HG03060 (cell line): ENCODE data around the gene PLEKHM2.
"Not testable (repeated sequence)": the region's sequence is repeated elsewhere in the genome, so short reads cannot be mapped to it uniquely, and the experiment has no call there.

Source experiments
- ATAC-seq: cut with Tn5 transposase; IDR thresholded peaks from one replicate; pipeline ENCODE4 v1.9.1; 2021; ENCODE audit warnings: low read depth, moderate number of reproducible peaks; ENCODE audit not compliant: unreplicated experiment

Gene PLEKHM2

DNA sequence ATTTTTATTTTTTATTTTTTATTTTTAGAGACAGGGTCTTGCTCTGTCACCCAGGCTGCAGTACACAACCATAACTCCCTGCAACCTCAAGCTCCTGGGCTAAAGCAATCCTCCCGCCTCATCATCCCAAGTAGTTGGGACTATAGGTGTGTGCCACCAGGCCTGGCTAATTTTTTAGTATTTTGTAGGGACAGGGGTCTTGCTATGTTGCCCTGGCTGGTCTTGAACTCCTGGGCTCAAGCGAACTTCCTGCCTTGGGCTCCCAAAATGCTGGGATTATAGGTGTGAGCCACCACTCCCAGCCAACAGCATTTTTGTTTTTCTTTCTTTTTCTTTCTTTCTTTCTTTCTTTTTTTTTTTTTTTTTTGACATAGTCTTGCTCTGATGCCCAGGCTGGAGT is 14.1 kb downstream of the PLEKHM2 start:
- no peak for ATAC-seq

DNA sequence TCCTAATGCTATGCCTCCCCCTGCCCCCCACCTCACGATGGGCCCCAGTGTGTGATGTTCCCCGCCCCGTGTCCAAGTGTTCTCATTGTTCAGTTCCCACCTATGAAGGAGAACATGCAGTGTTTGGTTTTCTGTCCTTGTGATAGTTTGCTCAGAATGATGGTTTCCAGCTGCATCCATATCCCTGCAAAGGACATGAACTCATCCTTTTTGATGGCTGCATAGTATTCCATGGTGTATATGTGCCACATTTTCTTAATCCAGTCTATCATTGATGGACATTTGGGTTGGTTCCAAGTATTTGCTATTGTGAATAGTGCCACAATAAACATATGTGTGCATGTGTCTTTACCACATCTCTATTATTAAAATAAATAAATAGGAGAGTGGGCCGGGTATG is 15.2 kb downstream of the PLEKHM2 start:
- not testable (repeated sequence) for ATAC-seq

DNA sequence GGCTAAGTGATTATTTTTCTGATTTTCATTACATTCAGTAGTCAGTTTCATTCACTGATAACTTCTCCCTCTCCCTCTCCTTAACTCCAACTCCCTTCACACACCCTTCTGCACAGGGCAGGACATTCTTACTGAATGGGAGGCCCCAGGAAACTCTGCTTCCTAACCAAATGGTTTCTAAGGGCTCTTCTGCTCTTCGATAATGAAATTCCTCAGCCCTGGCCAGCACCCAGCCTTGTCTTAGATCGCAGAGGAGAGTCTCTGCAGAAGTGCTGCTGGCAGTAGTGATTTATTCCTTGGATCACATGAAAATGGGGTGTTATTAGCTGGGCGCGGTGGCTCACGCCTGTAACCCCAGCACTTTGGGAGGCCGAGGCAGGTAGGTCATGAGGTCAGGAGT is 16.4 kb downstream of the PLEKHM2 start:
- ATAC-seq = no peak

DNA sequence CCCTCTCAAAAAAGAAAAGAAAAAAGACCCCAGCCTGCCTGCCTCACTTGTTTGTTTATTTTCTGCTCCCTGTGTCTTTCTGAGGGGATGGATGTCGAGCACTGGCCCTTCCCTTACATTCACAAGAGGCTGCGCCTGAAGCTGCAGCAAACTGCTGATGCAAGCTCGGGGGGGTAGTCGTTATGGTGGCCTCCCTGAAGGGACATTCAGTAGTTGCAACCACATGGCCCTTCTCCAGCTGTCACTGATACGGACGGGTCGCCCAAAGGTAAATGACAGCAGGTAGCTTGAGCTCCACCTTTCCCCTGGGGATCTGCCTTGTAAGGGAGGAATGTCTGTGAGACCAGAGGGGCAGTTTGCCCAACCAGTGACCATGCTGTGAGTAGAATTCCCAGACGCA is 17.7 kb downstream of the PLEKHM2 start:
- no peak for ATAC-seq

DNA sequence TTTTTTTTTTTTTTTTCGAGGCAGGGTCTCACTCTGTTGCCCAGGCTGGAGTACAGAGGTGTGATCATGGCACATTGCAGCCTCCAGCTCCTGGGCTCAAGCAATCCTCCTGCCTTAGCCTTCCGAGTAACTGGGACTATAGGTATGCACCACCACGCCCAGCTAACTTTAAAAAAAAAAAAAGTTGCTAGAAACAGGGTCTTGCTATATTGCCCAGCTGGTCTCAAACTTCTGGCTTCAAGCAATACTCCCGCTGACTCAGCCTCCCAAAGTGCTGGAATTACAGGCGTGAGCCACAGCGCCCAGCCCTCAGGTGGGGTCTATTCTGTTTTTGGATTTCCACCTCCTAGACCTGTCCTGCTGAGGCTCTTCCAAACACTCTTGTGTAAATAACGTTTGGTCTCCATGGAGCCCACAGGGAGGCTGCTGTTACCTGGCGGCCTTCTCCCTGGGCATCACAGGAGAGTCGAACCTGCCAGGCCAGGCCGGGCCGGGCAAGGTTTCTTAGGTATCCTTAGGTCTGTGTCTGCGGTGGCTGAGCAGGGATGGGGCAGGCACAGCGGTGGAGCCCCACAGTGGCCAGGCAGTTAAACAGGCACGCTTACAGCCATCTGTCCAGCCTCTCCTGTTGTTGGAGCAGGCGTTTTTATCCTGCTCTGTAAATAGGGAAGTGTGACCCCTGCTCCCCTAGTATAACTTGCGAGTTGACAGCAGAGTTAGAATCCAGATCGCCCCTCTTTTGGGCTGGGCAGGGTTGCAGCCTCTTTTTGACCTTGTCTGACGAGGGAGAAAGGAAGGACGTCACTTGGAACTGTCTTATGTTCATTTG is 18.8 kb downstream of the PLEKHM2 start:
- no peak for ATAC-seq

DNA sequence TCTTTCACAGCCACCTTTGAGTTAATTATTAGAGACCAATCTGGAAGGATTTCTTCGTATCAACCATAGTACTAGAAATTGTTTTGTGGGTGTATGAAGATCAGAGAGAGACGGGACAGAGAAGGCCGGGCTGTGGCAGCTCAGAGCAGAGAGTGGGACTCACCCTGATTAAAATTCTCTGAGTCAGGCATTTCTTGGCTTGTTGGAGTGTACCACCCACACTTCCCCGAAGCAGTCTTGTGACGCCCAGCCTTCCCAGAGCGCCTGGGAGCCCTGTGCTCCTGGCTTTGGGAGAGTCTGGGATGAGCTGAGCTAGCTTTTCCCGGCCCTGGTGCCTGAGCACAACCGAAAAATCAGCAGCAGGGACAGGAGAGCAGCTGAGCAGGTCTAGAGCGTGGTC is 19.4 kb downstream of the PLEKHM2 start:
- ATAC-seq = no peak

DNA sequence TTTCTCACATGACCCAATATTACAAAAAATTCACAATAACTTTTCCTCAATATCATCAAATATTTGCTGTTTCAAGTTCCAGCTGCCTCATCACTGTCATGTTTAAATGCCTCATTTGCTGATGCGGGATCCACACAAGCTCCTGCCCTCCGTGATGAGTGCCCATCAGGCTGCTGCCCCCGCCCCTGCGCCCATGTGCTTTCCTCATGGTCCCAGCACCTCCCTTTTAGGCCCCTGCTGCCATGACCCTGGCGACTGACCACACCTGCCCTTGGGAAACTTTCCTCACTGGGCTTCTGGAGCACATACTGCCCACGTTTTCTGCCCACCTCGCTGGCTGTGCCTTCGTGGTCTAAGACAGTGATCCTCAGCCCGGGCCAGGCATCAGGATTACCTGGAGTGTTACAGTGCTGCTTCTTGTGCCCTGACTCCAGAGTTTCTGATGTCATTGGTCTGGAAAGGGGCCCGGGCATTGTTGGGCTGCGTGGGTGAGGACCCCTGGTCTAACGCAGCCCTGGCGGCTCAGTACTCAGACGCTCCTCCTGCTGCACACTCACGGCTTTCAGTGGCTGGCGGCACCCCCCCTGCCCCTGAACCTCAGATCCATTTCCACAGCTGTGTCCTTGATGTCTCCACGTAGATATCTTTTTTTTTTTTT is 20.5 kb downstream of the PLEKHM2 start:
- no peak for ATAC-seq

DNA sequence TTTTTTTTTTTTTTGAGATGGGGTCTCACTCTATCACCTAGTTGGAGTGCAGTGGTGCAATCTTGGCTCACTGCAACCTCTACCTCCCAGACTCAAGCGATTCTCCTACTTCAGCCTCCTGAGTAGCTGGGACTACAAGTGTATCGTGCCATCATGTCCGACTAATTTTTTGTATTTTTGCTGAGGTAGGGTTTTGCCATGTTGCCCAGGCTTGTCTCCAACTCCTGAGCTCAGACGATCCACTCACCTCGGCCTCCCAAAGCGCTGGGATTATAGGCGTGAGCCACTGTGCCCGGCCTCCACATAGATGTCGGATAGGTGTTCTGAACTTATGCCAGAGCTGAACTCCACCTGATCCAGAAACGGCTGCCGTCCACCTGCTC is 21.1 kb downstream of the PLEKHM2 start:
- no peak for ATAC-seq

DNA sequence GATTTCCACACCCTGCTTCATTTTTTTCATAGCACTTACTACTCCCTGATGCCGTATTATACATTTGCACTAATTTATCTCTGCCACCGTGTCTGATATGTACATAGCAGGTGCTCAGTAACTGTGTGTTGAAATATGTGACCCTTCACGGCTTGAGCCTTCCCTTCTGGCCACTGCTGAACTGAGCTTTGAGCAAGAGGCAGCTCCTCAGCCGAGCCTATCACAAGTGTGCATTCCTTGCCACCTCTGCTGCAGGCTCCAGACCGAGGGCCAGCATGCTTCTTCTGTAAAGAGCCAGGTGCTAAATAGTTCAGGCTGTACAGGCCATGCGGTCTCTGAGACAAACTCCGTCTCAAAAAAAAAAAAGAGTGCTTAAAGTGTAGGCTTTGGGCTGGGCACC is 22.6 kb downstream of the PLEKHM2 start:
- ATAC-seq = no peak

DNA sequence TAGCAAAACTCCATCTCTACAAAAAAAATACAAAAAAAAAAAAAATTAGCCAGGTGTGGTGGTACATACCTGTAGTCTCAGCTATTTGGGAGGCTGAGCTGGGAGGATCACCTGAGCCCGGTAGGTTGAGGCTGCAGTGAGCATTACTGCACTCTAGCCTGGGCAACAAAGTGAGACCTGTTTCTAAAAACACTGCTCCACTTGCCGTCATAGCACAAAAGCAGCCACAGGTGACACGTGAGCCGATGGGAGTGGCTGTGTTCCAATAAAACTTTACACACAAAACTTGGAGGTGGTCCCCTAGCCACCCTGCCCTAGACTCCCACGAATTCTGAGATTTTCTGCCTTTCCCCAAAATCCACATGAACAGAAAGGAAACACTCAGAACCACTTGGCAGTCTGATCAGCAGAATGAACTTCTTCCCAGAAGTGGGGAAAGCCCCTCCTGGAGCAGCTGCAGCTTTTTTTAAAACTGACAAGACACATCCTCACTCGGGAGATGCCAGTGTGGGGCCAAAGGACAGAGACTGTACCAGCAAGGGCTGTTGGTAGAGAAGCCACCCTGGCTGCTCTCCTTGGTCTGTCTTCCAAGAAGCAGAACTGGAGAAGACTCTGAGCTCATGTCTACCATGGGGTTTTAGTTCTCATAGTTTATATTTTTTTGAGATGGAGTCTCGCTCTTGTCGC is 23.3 kb downstream of the PLEKHM2 start:
- no peak for ATAC-seq

DNA sequence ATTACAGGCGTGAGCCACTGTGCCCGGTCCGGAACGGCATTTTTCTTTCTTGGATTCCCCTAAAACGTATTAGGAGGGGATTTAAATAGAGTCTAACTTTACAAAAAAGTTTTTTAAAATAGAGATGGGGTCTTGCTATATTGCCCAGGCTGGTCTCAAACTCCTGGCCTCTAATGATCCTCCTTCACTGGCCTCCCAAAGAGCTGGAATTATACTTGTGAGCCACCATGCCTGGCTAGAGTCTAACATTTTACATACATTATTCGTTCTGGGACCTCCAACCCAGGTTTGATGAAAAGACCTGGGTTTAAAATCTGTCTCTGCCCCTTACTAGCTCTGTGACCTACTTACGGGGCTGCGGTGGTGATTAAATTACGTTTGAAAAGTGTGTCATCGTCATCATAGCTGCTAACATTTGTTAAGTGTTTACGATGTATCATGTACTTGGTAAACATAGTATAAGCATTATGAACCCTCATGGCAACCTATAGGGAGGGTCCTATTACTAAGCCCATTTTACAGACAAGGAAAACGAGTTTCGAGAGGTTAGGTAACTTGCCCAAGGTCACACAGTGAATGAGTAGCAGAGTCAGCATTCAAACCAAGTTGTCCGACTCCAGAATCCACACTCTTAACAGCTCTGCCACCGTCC is 24.5 kb downstream of the PLEKHM2 start:
- ATAC-seq = no peak

DNA sequence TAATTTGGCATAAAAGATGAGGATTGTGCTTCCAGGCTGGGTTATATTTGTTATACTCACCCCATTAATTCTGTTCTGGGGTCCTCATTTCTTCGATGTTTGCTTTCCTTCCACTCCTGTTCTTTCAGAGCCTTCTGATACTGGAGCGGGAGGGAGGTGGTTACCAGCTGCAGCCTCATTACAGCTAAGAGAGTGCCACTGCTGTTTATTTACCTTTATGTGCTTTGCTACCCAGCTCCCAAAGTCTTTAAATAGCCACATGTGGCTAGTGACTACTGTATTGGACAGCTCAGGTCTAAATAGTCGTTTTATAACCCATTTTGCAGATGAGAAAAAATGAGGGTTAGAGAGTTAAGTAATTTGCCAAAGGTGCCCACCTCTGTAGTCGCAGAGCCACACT is 25.1 kb downstream of the PLEKHM2 start:
- ATAC-seq = no peak

DNA sequence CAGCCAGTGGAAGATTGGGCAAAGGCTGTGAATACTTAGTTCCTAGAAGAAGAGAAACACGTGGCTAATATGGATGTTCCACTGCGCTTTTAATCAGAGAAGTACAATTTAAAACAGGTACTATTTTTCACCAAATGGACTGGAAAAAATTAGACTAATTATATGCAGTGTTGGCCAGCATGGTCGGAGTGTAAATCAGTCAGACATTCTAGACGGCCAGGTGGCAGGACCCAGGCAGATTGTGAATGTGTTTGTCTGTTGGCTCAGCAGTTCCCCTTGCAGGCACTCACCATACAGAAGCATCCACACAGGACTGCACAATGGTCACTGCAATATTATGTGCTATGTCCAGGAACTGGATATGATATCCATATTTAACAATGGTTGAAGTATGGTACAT is 28.0 kb downstream of the PLEKHM2 start:
- no peak for ATAC-seq

DNA sequence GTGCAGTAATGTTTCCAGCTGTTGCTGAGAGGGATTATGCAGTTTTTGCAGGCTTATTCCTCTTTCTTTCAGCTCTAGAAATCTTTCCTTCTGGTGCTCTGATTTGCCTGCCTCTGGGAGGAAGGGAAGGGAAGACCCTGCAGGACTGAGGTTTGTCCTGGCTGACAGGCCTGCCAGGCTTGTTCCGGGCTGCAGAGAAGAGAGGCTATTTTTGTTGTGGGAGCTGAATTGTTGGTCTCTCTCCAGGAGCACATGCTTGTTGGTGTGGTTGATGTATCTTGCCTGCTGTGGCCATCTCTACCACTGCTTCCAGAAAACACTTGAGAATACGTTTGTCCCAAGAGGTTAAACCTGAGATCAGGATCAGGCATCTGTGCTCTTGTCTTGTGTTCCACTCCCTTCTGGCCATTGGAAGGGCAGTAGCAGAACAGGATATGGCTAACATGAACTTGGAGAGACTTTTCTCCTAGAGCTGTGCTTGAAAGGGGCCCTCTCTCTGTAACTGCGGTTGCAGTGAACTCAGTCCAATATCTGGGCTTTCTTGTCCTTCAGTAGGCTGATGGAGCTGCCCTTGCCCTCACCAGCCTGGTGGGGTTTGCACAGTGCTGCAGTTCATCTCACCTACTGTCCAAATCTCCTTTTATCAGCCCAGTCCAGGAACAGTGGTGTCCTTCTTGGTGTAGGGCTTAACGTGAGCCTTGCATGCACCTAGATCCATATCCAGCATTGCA is 30.5 kb downstream of the PLEKHM2 start:
- no peak for ATAC-seq

DNA sequence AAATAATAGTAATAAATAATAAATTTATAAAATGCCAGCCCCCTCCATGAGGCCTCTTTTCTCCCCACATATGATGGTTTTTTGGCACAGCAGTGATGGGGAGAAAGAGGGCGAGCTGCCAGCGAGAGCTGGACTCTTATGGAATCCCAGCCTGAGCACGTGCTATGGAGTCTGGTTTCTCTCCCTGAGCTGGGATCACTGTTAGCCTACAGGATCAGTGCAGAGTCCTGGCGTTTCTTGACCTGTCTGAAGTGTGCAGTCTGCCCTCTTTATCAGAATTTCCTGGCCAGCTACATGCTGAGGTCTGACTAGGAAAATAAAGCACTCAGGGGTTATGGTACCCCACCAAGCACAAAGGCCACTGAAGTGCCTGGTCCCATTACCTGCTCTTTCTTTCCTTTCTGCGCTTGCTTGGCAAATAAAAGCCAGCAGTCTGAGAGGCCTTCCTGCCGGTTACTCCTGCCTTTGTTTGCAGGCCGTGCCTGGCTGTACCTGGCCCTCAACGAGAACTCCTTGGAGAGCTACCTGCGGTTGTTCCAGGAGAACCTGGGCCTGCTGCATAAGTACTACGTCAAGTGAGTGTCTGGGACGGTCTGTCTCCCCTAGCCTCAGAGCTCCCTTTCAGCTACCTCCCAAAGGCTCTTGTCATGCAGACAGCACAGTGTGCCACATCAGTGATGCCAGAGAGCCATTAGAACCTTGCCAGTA is 33.5 kb downstream of the PLEKHM2 start:
- no peak for ATAC-seq

DNA sequence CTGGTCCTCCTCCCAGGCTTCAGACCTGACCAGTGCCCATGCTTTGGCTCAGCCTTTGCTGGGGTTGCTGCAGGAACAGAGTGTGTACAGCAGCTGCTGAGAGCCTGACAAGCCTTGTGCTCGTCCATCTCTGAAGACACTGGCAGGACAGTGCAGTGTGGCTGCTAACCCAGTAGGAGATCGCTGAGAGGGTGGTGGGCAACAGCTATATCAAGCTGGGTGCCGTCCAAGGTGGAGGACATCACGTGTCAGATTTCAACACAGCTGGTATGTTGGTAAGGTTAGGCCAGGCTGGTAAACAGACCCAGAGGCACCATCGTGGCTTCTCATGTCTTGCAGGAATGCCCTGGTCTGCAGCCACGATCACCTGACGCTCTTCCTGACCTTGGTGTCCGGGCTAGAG is 34.1 kb downstream of the PLEKHM2 start:
- no peak for ATAC-seq

DNA sequence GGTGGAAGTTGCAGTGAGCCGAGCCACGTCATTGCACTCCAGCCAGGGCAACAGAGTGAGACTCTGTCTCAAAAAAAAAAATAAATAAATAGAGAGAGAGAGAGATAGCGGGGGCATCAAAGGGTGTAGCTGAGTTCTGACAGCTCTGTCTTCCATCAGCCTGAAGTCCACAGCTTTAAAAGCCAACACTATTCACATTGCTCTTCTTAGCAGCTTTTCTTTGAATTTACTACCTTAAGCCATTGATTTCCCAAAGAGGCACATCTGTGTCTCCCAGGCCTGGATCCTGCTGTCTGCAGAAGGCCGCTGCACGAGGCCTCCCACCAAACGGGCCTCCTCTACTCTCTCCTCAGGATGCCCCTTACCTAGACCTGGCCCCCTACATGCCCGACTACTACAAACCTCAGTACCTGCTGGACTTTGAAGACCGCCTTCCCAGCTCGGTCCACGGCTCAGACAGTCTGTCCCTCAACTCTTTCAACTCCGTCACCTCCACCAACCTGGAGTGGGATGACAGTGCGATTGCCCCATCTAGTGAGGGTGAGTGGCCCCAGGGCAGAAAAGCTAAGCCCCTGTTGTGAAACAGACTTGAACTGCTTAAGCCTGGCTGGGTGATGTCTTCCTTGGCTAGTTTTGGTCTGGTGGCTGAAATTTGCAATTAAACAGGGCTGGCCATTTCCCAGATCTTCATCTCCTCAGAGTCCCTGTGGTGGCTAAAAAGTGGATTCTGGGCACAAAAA is 35.4 kb downstream of the PLEKHM2 start:
- ATAC-seq = no peak

DNA sequence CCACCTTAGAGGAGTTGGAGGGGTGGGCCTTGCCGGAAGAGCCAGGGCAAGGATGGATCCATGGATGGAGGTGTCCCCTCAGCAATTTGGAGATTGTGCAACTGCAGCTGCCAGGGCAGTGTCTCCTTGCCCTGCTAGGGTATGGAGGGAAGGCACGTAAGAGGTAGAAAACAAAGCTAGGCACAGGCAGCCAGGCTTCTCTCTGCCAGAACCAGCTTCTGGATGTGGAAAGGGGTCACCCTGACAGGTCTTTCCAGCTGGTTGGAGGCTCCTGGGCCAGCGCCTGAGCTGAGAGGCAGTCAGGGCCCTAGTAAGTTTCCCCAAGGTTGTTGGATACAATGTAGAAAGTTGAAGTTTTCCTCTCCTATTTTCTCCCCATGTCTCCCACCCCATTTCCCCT is 36.7 kb downstream of the PLEKHM2 start:
- ATAC-seq = no peak

DNA sequence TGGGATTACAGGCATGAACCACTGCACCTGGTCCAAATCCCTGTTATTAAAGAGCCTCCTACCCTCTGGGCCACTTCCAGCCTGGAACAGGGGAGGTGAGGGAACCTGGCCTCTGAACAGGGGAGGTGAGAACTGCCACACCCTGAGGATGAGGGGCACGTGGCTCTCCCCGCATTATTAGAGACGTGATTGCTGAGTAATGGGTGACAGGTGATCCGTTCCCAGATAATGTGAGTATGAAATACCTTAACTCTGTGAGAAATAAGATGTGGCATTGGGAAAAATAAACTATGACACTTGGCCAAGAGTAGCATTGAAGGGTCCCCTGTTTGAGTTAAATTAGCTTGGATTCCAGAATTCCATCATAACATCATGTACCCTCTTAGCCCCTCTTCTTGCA is 38.3 kb downstream of the PLEKHM2 start:
- no peak for ATAC-seq
